Measurements from ENCODE around the gene STX2. TPM values are rescaled to one million over a fixed set of nuclear protein-coding genes. Genes with fewer than 3 reads are reported as not detected.

STX2 gene
- total and polyA plus RNA-seq, 10 donors = 7.4 to 18.4 (median 12.7) TPM

DNA sequence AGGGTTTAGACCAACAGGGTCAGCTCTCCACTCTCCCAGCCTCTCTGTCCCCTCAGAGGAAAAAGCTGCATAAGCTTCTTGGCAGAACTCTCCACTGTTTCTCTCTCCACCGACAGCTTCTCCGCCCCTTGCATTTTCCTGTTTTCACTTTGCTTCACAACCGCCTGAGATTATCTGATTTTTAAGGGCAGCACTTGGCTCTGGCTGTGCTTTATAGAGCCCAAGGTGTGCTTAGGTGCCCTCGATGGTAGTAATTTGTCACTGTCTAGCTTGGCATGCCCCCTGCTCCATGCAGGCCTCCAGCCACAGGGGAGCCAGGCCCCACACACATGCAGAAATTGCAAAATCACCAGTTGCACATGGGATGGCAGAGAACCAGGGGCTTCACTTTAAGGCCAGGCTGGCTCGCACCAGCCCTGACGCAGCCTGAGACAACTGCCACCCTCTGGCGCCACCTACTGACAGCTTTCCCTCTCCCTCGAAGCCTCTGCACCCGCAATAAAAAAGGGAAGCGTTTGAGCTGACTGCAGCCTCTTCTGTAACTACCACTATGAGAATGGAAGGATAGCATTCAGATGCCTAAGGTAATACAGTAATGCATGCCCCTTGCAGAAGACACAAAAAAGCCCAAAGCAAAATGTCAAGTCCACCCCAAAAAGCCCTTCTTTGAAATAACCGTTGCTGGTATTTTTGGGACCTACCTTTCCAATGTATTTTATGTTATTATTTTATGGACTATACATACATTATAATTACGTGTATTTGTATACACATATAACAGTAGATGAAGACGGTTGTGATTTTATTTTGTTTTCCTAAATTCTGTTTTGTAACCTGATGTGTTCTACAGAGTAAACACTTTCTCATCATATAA is 90.9 kb downstream of the STX2 start:
- peaks cover 0 to 35% (median 0%) of the 10 kb centered on the region in 7 donors for H3K27me3 ChIP-seq (replicated peaks in 1 of 7)
- H3K4me1 ChIP-seq = peaks cover 0 to 7% (median 1%) of the 10 kb centered on the region in 6 donors
- no peaks in the 10 kb centered on the region for H3K36me3 ChIP-seq
- peaks cover 0 to 7% (median 0%) of the 10 kb centered on the region in 8 donors for H3K9me3 ChIP-seq
- H3K27ac ChIP-seq = no peak overlapping the region
- H3K4me3 ChIP-seq = no peak overlapping the region
- no peak for TF ChIP-seq POLR2AphosphoS5 (IDR thresholded peaks at IDR 0.05)
- no peak for TF ChIP-seq POLR2A (IDR thresholded peaks at IDR 0.05)
- TF ChIP-seq, protein P1, sequence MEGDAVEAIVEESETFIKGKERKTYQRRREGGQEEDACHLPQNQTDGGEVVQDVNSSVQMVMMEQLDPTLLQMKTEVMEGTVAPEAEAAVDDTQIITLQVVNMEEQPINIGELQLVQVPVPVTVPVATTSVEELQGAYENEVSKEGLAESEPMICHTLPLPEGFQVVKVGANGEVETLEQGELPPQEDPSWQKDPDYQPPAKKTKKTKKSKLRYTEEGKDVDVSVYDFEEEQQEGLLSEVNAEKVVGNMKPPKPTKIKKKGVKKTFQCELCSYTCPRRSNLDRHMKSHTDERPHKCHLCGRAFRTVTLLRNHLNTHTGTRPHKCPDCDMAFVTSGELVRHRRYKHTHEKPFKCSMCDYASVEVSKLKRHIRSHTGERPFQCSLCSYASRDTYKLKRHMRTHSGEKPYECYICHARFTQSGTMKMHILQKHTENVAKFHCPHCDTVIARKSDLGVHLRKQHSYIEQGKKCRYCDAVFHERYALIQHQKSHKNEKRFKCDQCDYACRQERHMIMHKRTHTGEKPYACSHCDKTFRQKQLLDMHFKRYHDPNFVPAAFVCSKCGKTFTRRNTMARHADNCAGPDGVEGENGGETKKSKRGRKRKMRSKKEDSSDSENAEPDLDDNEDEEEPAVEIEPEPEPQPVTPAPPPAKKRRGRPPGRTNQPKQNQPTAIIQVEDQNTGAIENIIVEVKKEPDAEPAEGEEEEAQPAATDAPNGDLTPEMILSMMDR (IDR thresholded peaks at IDR 0.05 in 8 of 11, conservative IDR thresholded peaks at IDR 0.05 in 3 of 11) = peak; percentile 28 to 82 (median 70)
- 8 to 13% (median 13%) methylated on average over 13 of the region's 13 CpGs for WGBS, 5 donors
- peak; percentile 81 for DNase-seq
- intact Hi-C loops (cut with DNase I; ENCODE audit: low total_unique reads) = no loop called here

DNA sequence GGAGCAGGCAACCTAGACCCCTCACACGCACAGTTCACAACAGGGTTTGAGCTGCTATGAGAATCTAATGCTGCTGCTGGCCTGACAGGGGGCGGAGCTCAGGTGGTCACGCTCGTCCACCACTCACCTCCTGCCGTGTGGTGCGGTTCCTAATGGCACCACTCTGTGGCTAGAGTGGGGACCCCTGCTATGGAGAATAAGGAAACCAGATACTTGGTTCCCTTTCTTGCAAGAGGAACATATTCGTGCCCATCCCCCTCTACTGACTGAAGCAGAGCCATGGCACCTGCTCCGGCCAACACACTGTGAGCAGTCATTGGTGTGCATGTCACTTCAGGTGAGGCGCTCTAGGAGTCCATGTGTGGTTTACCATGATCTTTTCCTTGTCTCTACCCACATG is 92.5 kb downstream of the STX2 start:
- Histone ChIP-seq H3K27me3 (replicated peaks in 1 of 7) (peaks cover 0 to 31% (median 0%) of the 10 kb centered on the region in 7 donors), H3K27ac (no peak overlapping the region), H3K4me3 (no peak overlapping the region), H3K36me3 (no peaks in the 10 kb centered on the region), H3K9me3 (peaks cover 0 to 7% (median 0%) of the 10 kb centered on the region in 8 donors), H3K4me1 (peaks cover 0 to 7% (median 1%) of the 10 kb centered on the region in 6 donors)
- WGBS, 5 donors = 38 to 57% (median 45%) methylated on average over 9 of the region's 9 CpGs
- no peak for TF ChIP-seq POLR2AphosphoS5 (IDR thresholded peaks at IDR 0.05)
- TF ChIP-seq POLR2A (IDR thresholded peaks at IDR 0.05) = no peak
- TF ChIP-seq, protein P1 (IDR thresholded peaks at IDR 0.05 in 8 of 11, conservative IDR thresholded peaks at IDR 0.05 in 3 of 11) = no peak
- no peak for DNase-seq
- intact Hi-C loops (cut with DNase I; ENCODE audit: low total_unique reads) = no loop called here

DNA sequence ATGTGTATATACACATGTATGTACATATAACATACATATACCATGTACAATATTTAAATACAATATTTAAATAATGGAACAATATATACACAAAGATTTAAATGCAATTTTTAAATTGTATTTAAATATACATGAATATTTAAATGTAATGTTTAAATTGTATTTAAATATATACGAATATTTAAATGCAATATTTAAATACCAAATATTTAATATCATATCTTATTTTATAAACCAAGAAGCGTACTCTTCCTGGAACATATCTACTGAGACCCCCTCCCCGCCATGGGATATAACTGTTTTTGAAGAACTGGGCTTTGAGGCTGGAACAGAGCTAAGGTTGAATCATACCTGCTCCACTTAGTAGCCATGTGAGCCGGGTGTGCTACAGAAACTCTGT is 93.1 kb downstream of the STX2 start:
- Histone ChIP-seq H3K4me1 (peaks cover 0 to 7% (median 1%) of the 10 kb centered on the region in 6 donors), H3K27ac (no peak overlapping the region), H3K27me3 (replicated peaks in 1 of 7) (peaks cover 0 to 31% (median 0%) of the 10 kb centered on the region in 7 donors), H3K36me3 (no peaks in the 10 kb centered on the region), H3K4me3 (no peak overlapping the region), H3K9me3 (peaks cover 0 to 7% (median 0%) of the 10 kb centered on the region in 8 donors)
- intact Hi-C loops (cut with DNase I; ENCODE audit: low total_unique reads) = no loop called here
- TF ChIP-seq POLR2A (IDR thresholded peaks at IDR 0.05) (no peak), POLR2AphosphoS5 (IDR thresholded peaks at IDR 0.05) (no peak)
- TF ChIP-seq, protein P1 (IDR thresholded peaks at IDR 0.05 in 8 of 11, conservative IDR thresholded peaks at IDR 0.05 in 3 of 11) = no peak
- no peak for DNase-seq
- WGBS, 5 donors = 80 to 94% (median 90%) methylated on average over 4 of the region's 4 CpGs

DNA sequence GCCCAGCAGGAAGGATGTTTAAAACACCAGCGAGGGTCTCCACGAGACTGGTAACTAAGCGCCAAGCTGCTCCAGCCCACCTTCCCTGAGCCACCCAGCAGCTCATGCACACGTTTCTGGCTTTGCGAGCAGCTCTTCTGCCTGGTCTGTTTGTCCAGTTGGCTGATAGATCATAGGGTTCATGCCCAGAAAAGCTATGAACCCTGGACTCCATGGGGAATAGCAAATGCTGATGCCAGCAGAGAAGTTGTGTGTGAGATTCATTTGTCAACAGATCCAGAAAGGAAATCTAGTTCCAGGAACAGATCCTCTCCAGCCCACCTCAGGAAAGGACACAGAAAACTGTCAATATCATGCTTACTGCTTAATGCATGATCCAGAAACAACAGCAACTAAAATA is 94.8 kb downstream of the STX2 start:
- no peak for DNase-seq
- Histone ChIP-seq H3K36me3 (no peaks in the 10 kb centered on the region), H3K9me3 (peaks cover 0 to 8% (median 0%) of the 10 kb centered on the region in 8 donors), H3K4me3 (no peak overlapping the region), H3K4me1 (peaks cover 0 to 7% (median 1%) of the 10 kb centered on the region in 6 donors), H3K27me3 (replicated peaks in 1 of 7) (peaks cover 0 to 44% (median 0%) of the 10 kb centered on the region in 7 donors), H3K27ac (no peak overlapping the region)
- 74 to 89% (median 80%) methylated on average over 5 of the region's 5 CpGs for WGBS, 5 donors
- intact Hi-C loops (cut with DNase I; ENCODE audit: low total_unique reads) = no loop called here
- no peak for TF ChIP-seq POLR2A (IDR thresholded peaks at IDR 0.05)
- TF ChIP-seq, protein P1 (IDR thresholded peaks at IDR 0.05 in 8 of 11, conservative IDR thresholded peaks at IDR 0.05 in 3 of 11) = no peak
- no peak for TF ChIP-seq POLR2AphosphoS5 (IDR thresholded peaks at IDR 0.05)

Measured in spleen (tissue), 11 donors.